ENCODE results near the gene CORO2A.

The CORO2A gene

DNA sequence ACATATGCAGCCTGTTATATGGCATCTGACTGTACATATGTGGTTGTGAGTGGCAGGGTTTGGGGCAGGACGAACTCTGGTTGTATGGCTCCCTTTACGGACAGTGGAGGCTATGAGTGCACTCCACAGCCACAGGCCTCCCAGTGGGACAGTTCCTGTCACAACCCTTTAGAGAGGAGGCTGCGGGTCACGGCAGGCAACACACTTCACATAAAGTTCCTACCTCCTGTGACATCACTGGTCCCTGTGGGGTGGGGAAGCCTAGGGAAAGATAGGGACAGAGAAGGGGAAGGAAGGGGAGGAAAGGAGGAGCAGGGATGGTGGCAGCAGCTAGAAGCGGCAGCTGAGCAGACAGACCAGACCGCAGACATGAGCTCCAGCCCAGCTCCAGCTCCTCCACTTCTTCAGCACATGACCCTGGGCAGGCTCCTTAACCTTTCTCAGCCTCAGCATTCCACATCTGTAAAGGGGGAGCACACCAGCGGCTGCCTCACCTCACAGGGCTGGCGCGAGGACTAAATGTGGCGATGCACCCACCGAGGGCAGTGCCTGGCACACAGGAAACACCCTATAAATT lies 27.4 kb upstream of the CORO2A start:
- TF ChIP-seq, protein P1, sequence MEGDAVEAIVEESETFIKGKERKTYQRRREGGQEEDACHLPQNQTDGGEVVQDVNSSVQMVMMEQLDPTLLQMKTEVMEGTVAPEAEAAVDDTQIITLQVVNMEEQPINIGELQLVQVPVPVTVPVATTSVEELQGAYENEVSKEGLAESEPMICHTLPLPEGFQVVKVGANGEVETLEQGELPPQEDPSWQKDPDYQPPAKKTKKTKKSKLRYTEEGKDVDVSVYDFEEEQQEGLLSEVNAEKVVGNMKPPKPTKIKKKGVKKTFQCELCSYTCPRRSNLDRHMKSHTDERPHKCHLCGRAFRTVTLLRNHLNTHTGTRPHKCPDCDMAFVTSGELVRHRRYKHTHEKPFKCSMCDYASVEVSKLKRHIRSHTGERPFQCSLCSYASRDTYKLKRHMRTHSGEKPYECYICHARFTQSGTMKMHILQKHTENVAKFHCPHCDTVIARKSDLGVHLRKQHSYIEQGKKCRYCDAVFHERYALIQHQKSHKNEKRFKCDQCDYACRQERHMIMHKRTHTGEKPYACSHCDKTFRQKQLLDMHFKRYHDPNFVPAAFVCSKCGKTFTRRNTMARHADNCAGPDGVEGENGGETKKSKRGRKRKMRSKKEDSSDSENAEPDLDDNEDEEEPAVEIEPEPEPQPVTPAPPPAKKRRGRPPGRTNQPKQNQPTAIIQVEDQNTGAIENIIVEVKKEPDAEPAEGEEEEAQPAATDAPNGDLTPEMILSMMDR (IDR thresholded peaks at IDR 0.05; ENCODE audit: borderline replicate concordance, insufficient read depth, low read depth, low read length), result no peak
- no peak overlapping the region for H3K4me3 ChIP-seq (ENCODE audit: low read depth, low read length)

DNA sequence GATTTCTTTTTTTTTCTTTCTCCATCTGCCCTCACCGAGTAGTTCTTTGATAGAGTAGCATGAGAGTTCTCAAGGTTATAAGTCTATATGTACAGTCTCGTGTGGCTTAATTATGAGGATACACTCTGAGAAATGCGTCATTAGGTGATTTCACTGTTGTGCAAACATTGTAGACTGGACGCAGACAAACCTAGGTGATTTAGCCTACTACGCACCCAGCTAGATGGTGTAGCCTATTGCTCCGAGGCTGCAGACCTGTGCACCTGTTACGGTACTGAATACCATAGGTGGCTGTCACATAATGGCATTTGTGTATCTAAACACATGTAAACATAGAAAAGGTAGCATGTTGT lies 26.9 kb upstream of the CORO2A start:
- TF ChIP-seq, protein P1 (IDR thresholded peaks at IDR 0.05; ENCODE audit: borderline replicate concordance, insufficient read depth, low read depth, low read length), result no peak
- no peak overlapping the region for H3K4me3 ChIP-seq (ENCODE audit: low read depth, low read length)

DNA sequence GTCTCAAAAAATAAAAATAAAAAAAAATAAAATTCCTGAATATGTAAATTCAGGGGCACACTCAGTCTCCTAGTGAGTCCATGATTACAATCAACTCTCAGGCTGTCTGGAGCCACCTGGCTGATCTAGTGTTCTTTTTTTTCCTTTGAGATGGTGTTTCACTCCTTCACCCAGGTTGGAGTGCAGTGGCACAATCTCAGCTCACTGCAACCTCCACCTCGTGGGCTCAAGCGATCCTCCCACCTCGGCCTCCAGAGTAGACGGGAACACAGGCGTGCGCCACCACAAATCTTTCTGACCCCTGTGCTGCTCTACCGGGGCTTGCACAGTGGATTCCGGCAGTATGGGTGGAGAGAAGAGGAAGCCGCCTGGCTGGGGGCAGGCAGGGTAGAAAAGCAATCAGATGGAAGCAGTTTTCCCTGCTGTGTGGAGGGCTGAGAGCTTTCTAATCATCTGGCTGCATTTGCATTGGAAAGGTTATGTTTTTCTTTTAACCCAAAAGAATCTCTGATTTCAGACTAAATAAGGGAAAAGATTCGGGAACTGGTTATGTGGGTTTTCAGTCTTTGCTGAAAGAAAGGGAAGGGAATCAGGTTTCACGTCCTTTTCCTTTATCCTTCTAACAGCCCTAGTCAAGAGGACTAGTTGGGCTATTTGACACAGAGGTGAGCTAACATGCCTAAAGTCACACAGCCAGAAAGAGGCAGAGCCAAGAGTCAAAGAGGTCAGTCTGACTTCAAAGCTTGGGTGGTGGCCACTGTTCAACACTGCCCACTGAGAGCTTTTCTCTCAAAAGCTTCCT lies 26.3 kb upstream of the CORO2A start:
- H3K4me3 ChIP-seq (ENCODE audit: low read depth, low read length), result no peak overlapping the region
- TF ChIP-seq, protein P1 (IDR thresholded peaks at IDR 0.05; ENCODE audit: borderline replicate concordance, insufficient read depth, low read depth, low read length), result no peak

DNA sequence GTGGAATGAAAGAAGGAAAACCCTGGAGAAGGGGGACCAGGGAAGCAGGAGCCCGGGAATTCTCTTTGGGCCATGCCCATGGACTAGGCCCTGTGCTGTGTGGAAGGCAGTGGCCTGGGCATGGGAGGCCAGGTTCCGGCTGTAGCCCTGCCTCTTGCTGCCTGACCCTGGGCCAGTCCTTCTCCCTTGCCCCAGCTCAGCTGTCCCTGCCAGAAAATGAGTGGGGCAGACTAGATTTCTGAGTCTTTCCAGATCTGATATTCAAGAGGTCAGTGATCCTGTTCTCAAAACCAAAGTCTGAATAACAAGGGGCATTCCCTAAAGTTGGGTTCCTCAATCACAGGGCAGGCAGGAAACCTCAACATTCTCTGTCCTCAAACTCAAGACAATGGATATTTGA lies 24.8 kb upstream of the CORO2A start:
- TF ChIP-seq, protein P1 (IDR thresholded peaks at IDR 0.05; ENCODE audit: borderline replicate concordance, insufficient read depth, low read depth, low read length), result no peak

DNA sequence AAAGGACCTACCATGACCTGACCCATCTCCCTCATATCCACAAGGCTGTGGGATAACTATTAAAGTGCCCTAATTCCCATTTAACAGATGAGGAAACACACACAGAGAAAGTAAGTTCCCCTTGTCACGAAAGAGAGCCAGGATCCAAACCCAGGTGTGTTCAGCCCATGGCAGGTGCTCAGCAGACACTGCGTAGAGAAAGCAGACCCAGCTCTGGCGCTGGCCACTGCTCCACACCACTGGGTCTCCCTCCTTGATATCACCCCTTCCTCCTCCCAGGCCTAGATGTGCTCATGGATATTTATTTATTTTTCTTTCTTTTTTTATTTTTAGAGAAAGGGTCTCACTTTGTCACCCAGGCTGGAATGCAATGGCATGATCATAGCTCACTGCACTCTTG lies 24.0 kb upstream of the CORO2A start:
- TF ChIP-seq, protein P1 (IDR thresholded peaks at IDR 0.05; ENCODE audit: borderline replicate concordance, insufficient read depth, low read depth, low read length), result no peak
- no peak overlapping the region for H3K4me3 ChIP-seq (ENCODE audit: low read depth, low read length)

More for the DNA sequence above, 24.8 kb upstream of the CORO2A start:
- no peak overlapping the region for H3K4me3 ChIP-seq (ENCODE audit: low read depth, low read length)

DNA sequence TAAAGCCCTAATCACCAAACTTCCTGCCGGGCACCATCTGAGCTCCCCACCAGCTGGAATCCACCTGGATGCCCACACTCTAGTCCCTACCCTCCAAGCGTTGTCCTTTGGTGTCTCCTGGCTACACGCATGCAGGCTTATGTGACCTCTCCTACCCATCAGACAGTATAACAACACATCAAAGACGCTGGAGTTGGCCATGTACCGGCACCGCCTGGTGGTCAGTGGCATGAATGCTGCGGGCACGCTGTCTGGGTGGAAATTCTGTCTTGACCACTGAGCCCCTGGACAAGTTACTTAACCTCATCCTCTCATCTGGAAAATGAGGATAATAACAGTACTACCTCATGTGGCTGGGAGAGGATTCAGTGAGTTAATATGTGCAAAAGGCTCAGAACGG lies 23.4 kb upstream of the CORO2A start:
- no peak overlapping the region for H3K4me3 ChIP-seq (ENCODE audit: low read depth, low read length)
- TF ChIP-seq, protein P1 (IDR thresholded peaks at IDR 0.05; ENCODE audit: borderline replicate concordance, insufficient read depth, low read depth, low read length), result peak; percentile 53; the same call in 1 of the 2 replicates

DNA sequence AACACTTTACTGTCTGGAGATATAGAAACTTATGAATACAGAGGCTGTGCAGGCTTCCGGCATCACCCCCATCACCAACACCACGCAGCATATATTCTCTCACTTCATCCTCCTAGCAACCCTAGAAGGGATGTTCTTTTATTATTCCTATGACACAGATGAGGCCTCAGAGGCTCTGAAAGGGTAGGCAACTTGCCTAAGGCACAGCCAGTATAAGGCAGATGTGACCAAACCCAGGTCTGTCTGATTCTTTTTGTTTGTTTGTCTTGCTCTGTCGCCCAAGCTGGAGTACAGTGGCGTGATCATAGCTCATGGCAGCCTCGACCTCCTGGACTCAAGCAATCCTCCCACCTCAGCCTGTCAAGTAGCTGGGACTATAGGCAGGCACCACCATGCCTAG lies 22.8 kb upstream of the CORO2A start:
- TF ChIP-seq, protein P1 (IDR thresholded peaks at IDR 0.05; ENCODE audit: borderline replicate concordance, insufficient read depth, low read depth, low read length), result no peak
- no peak overlapping the region for H3K4me3 ChIP-seq (ENCODE audit: low read depth, low read length)

Measured in GM12875 (cell line).